DND-41 (cell line): ENCODE data around the gene CCDC91.

ENCODE experiments used
- CTCF ChIP-seq: IDR thresholded peaks from 2 replicates; pipeline ENCODE4 v1.5.1; 2012; ENCODE audit warnings: borderline replicate concordance, low read length, moderate library complexity, mild to moderate bottlenecking; ENCODE audit not compliant: poor library complexity, severe bottlenecking; ENCODE audit errors: extremely low read depth
- EZH2 ChIP-seq: IDR thresholded peaks from 3 replicates; pipeline ENCODE4 v1.6.1; 2012; ENCODE audit warnings: borderline replicate concordance, low read depth, mild to moderate bottlenecking, moderate library complexity, low read length, inconsistent platforms; ENCODE audit not compliant: severe bottlenecking

GRCh38 chr12:28351414-28351813, 161.2 kb downstream of the CCDC91 start:
- TF ChIP-seq CTCF (no peak), EZH2 (no peak)
